HG02642 (cell line): ENCODE results near the gene GPS1.
A peak's percentile ranks its signal among the peaks of the same experiment; 100 is the strongest.

Experiments used
- ATAC-seq: cut with Tn5 transposase; IDR thresholded peaks from one replicate; pipeline ENCODE4 v1.9.1; 2021; ENCODE audit warnings: mild to moderate bottlenecking; ENCODE audit not compliant: unreplicated experiment, poor library complexity

The GPS1 gene

GRCh38 chr17:82055965-82056728, 4.4 kb downstream of the GPS1 start:
- ATAC-seq: no peak

- ATAC-seq: no peak
These were observed 5.3 kb downstream of the GPS1 start for GRCh38 chr17:82056729-82057621.

GRCh38 chr17:82058230-82058854, 6.6 kb downstream of the GPS1 start:
- no peak for ATAC-seq

GRCh38 chr17:82058855-82059249, 7.2 kb downstream of the GPS1 start:
- no peak for ATAC-seq

GRCh38 chr17:82059272-82060000, 7.7 kb downstream of the GPS1 start:
- no peak for ATAC-seq

GRCh38 chr17:82060001-82060380, 8.3 kb downstream of the GPS1 start:
- ATAC-seq: no peak

GRCh38 chr17:82060614-82061013, 8.9 kb downstream of the GPS1 start:
- no peak for ATAC-seq

- ATAC-seq: no peak
These were observed 9.6 kb downstream of the GPS1 start for GRCh38 chr17:82061047-82061925.

GRCh38 chr17:82062076-82062983, 10.6 kb downstream of the GPS1 start:
- no peak for ATAC-seq

GRCh38 chr17:82062984-82063368, 11.3 kb downstream of the GPS1 start:
- no peak for ATAC-seq

GRCh38 chr17:82063424-82064415, 12.0 kb downstream of the GPS1 start:
- ATAC-seq: no peak

- no peak for ATAC-seq
These were observed 12.9 kb downstream of the GPS1 start for GRCh38 chr17:82064433-82065192.

GRCh38 chr17:82065193-82065637, 13.5 kb downstream of the GPS1 start:
- peak; percentile 30 for ATAC-seq

- ATAC-seq: peak; percentile 76
These were observed 14.1 kb downstream of the GPS1 start, which contains the start of gene DUS1L for GRCh38 chr17:82065638-82066303. TSS of gene DUS1L (minus strand) at chr17:82065804. CDS start at chr17:82065059, 745 bp downstream.

- no peak for ATAC-seq
These were observed 18.9 kb downstream of the GPS1 start for GRCh38 chr17:82070611-82071010.

GRCh38 chr17:82072827-82073226, 21.1 kb downstream of the GPS1 start:
- no peak for ATAC-seq
